Right atrium auricular region (tissue), 2 donors: ENCODE measurements around the gene NPB. TPM values are rescaled to one million over a fixed set of nuclear protein-coding genes. Genes with fewer than 3 reads are reported as not detected.
A peak's percentile ranks its signal among the peaks of the same experiment; 100 is the strongest.

Experiments used
- DNase-seq: peaks from one replicate; pipeline ENCODE4 v3.0.0-alpha.2; 2019; ENCODE audit warnings: low spot score
- H3K27ac ChIP-seq, 2 donors: fragments of 200-600 bp; sonication (generic); 1 replicate in 1 of 2; 2 replicates in 1 of 2; pipeline ENCODE4 v1.5.1; 2016 to 2019
- H3K27me3 ChIP-seq, 2 donors: fragments of 200-600 bp; sonication (generic); one replicate each; pipeline versions ENCODE4 v1.5.1 to v1.6.0; 2017 to 2019
- H3K36me3 ChIP-seq: fragments of 200-600 bp; sonication (generic); one replicate; pipeline ENCODE4 v1.5.1; 2016
- H3K4me1 ChIP-seq, 2 donors: fragments of 200-600 bp; sonication (generic); one replicate each; pipeline versions ENCODE4 v1.5.1 to v1.6.0; 2017 to 2019
- H3K4me3 ChIP-seq, 2 donors: fragments of 200-600 bp; sonication (generic); 1 replicate in 1 of 2; 2 replicates in 1 of 2; pipeline ENCODE4 v1.5.1; 2017 to 2019; ENCODE audit warnings: mild to moderate bottlenecking in 1 of 2, moderate library complexity in 1 of 2
- H3K9me3 ChIP-seq, 2 donors: fragments of 200-600 bp; sonication (generic); one replicate each; pipeline ENCODE4 v1.5.1; 2019
- total RNA-seq, 2 donors: library from RNA; depleted of rRNA; stranded (reverse); fragments of >200 nt; gene quantifications; one replicate each; pipeline ENCODE4 v1.1.0, GENCODE V29; 2016
- TF ChIP-seq, protein P1 (sequence below), 2 donors: fragments of 200-600 bp; sonication (generic); IDR thresholded peaks; one replicate each; pipeline ENCODE4 v1.5.1; 2019; ENCODE audit warnings: antibody characterized with exemption in 2 of 2

NPB gene
- total RNA-seq, 2 donors from 2014 or later: 1.7 TPM; not detected in 1

DNA sequence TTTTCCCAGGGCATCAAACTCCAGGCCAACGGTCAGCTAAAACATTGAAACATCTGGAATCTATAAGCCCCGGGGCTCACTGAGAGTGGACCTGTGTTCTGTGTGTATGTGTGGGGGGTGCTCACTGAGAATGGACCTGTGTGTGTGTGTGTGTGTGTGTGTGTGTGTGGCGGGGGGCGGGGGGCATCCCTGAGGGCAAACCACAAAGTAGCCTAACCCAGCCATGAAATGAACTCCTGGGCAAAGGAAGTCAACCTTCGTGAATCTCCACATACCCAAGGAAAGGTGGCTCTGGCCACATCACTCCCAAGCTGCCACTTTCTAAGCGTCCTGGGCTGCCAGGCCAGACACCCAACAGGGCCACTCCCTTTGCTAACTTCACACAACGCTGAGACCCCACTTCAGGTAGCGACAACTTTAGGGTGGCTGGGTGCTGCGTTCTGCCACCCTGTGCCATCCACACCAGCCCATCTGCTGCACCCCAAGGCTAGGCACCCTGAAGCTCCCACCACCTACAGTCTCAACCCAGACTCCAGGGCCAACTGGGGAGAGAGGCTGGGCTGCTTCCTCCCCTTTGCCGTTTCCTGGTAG, 23.9 kb downstream of the NPB start:
- Histone ChIP-seq H3K9me3 (no peaks in the 10 kb centered on the region), H3K27me3 (no peaks in the 10 kb centered on the region), H3K4me1 (peaks cover 0 to 65% of the 10 kb centered on the region in 2 donors), H3K36me3 (peaks cover 13% of the 10 kb centered on the region), H3K4me3 (peak overlapping the region; percentile 94 to 98), H3K27ac (peak overlapping the region; percentile 94 to 98)
- TF ChIP-seq, protein P1, sequence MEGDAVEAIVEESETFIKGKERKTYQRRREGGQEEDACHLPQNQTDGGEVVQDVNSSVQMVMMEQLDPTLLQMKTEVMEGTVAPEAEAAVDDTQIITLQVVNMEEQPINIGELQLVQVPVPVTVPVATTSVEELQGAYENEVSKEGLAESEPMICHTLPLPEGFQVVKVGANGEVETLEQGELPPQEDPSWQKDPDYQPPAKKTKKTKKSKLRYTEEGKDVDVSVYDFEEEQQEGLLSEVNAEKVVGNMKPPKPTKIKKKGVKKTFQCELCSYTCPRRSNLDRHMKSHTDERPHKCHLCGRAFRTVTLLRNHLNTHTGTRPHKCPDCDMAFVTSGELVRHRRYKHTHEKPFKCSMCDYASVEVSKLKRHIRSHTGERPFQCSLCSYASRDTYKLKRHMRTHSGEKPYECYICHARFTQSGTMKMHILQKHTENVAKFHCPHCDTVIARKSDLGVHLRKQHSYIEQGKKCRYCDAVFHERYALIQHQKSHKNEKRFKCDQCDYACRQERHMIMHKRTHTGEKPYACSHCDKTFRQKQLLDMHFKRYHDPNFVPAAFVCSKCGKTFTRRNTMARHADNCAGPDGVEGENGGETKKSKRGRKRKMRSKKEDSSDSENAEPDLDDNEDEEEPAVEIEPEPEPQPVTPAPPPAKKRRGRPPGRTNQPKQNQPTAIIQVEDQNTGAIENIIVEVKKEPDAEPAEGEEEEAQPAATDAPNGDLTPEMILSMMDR (IDR thresholded peaks at IDR 0.05): no peak
- no peak for DNase-seq

DNA sequence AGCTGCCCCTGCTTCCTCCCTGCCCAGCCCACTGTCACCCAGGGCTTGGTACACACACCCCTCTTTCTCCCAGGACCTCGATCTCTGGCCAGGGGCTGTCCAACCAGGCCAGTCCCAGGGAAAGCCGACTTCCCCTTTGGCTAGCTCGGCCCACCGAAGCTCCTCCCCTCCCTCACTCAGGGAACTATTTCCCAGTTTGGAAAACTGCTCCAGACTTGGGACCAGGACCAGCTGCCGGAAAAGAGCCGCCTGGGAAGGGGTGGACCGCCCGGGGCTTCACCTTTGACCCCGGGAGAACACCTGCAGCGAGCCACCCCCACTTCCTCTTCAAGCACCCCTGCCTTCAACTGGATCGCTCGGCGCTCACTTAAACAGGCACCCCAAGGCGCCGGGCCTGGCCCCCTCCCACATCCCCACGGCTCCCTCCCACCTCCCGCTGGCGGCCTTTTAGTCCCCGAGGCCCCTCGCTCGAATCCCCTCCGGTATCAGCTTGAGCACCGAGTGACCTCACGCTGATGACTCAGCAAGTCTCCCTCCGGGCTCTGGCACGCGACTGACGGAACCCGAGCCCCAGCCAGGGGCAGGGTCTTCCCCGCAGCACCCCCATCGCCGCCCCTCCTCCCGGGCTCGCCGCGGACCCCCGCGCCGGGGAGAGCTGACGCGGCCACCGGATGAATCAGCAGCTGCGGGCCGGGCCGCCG, 24.6 kb downstream of the NPB start:
- peak; percentile 89 for DNase-seq
- Histone ChIP-seq H3K27me3 (no peaks in the 10 kb centered on the region), H3K4me1 (peaks cover 0 to 60% of the 10 kb centered on the region in 2 donors), H3K4me3 (peak overlapping the region; percentile 94 to 98), H3K36me3 (peaks cover 11% of the 10 kb centered on the region), H3K9me3 (no peaks in the 10 kb centered on the region), H3K27ac (peak overlapping the region; percentile 94 to 98)
- TF ChIP-seq, protein P1 (IDR thresholded peaks at IDR 0.05): no peak

DNA sequence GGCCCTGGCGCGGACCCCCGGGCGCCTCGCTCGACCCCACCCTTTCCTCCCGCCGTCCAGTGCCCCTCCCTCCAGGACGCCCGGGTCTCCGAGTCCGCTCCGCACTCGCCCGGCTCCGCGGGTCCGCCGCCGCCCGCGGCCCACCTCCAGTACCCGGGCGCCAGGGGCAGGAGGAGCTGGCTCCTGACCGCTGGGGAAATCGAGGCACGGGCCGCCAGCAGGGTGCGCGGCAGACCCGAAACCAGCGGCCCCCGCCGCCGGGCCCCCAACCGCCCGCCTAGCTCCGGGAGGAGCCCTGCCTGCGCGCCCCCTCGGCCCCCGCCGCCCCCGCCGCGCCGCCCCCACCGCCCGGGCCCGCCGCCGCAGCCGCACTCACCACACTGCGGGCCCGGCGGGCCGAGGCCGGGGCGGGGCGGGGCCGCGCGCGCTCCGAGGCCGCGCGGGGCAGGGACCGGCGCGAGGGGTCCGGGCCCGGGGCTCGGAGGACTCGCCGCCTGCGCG, 25.2 kb downstream of the NPB start:
- no peak for DNase-seq
- no peaks in the 10 kb centered on the region for H3K9me3 ChIP-seq
- peaks cover 7% of the 10 kb centered on the region for H3K36me3 ChIP-seq
- H3K4me3 ChIP-seq: peak overlapping the region; percentile 94 to 98
- peaks cover 0 to 54% of the 10 kb centered on the region in 2 donors for H3K4me1 ChIP-seq
- H3K27me3 ChIP-seq: no peaks in the 10 kb centered on the region
- H3K27ac ChIP-seq: peak overlapping the region; percentile 94 to 98
- TF ChIP-seq, protein P1 (IDR thresholded peaks at IDR 0.05): no peak

DNA sequence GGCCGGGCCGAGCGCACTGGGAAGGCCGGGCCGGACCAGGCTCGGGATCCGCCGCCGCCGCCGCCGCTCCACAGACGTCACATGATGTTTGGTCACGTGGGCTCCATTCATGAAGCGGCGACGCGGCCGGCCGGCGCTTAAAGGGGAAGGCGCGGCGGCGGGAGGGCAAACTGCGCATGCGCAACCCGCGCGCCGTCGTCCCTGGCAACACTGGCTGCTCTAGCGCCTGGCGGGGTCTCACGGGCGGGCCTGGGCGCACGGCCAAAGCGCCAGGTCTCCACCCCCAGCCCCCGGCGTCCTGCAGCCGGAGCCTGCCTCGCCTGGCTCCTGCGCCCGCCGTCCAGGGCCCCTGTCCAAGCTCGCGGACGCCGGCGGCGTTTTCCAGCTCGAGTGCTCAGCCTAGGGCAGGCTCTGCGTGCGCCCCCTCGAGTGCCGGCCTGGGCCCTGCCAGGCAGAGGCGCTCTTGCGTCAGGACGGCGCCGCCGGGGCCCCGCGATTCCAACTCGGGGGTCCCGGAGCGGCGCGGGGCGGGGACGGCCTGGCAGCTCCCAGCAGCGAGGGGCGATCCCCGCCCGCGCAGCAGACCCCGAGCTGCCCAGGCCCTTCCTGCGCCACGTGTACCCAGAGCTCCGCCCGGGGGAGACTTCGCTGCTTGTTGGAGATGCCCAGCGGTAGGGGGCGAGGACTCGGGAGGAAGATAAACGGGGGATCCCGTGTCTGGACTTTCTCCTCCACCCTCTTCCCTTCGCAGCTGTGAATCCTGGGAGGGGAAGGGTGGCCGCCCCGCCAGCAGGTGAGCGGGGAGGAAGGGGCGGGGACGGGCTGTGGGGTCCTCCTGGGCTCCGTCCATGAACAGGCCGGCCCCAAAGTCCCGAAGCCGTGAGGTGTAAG, 25.9 kb downstream of the NPB start, which contains the start of gene MAFG:
MAFG (minus strand) TSS at position 83 of the 891 bp plus-strand sequence. CDS start 4,550 bp downstream, outside the sequence.
- TF ChIP-seq, protein P1 (IDR thresholded peaks at IDR 0.05): peak; percentile 16 to 64
- peak within 1 kb of the TSS; percentile 94 to 98 for H3K4me3 ChIP-seq
- no peaks in the 10 kb centered on the region for H3K27me3 ChIP-seq
- DNase-seq: peak; percentile 96
- H3K9me3 ChIP-seq: no peaks in the 10 kb centered on the region
- H3K27ac ChIP-seq: peak within 1 kb of the TSS; percentile 94 to 98
- peaks cover 0 to 47% of the 10 kb centered on the region in 2 donors for H3K4me1 ChIP-seq
- peaks cover under 1% of the 10 kb centered on the region for H3K36me3 ChIP-seq

DNA sequence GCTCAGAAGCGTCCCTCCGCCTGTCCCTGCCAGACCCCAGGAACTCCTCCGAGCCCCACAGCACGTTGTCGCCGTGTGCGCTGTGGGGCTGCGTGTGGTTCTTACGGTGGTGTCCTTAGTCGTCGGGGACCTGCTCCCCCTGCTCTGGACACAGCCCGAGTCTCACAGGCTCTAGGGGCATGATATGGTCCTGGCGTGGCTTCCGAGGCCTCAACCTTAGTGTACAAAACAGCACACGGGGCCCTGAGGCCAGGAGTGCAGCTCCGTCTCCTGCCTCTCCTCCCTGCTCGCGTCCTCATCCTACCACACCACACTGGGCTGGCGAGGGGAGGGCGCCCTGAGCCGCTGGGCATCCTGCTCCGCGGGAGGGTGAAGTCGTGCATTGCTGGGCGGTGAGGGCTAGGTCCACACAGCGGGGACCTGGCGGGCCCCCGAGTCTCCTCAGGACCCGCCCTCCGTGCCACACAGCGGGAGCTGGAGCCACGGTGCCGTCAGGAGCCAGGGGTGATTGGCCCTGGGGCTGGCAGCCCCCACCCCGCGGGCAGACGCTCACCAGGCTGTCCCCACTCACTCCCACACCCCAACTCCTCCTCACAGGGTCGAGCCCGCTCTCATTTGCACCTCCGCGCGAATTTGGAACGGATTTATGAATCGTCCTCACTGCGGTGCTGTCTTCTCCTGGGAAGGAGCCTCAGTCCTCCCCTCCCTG, 26.7 kb downstream of the NPB start:
- DNase-seq: no peak
- TF ChIP-seq, protein P1 (IDR thresholded peaks at IDR 0.05): no peak

More for the DNA sequence above, 26.7 kb downstream of the NPB start:
- H3K4me3 ChIP-seq: peak overlapping the region; percentile 94 to 98
- no peak overlapping the region for H3K27ac ChIP-seq
- no peaks in the 10 kb centered on the region for H3K36me3 ChIP-seq
- peaks cover 0 to 39% of the 10 kb centered on the region in 2 donors for H3K4me1 ChIP-seq
- no peaks in the 10 kb centered on the region for H3K9me3 ChIP-seq
- no peaks in the 10 kb centered on the region for H3K27me3 ChIP-seq
